ENCODE results near the gene TCERG1L.

- TF ChIP-seq CTCF (conservative IDR thresholded peaks at IDR 0.05) (no peak), EZH2 (IDR thresholded peaks at IDR 0.05; ENCODE audit: low read depth) (no peak)
Measured at GRCh38 chr10:131086511-131086910, 225.0 kb downstream of the TCERG1L start.

All from PC-9 (cell line).